DMS114 treated with DMSO at 0.1 percent for 48 hours (cell line): ENCODE measurements around the gene GPR160.

Experiments used
- DNase-seq: peaks from one replicate; lab custom pipeline; 2025; ENCODE audit not compliant: unreplicated experiment; lab: John Stamatoyannopoulos, UW

Gene GPR160

DNA sequence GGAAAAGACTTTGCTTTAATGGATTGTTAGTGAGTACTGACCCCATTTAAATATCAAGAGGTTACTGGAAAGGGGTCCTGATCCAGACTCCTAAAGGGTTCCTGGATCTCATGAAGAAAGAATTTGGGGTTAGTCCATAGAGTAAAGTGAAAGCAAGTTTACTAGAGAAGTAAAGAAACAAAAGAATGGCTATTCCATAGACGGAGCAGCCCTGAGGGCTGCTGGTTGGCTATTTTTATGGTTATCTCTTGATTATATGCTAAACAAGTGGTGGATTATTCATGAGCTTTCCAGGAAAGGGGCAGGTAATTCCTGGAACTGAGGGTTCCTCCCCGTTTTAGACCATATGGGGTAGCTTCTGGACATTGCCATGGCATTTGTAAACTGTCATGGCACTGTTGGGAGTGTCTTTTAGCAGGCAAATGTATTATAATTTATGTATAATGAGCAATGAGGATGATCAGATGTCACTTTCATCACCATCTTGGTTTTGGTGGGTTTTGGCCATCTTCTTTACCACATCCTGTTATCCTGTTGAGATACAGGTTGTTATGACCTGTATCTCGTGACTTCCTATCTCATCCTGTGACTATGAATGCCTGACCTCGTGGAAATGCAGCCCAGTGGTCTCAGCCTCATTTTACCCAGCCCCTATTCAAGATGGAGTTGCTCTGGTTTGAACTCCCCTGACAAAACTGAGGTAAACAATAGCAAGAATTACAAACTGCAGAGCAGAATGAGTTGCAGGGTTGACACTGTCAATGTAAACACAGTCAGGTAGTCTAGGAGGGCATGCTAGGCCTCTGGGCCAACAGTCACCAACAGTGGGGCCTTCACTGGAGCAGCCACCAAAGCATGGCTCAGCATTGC is 10.3 kb upstream of the GPR160 start:
- DNase-seq = no peak

DNA sequence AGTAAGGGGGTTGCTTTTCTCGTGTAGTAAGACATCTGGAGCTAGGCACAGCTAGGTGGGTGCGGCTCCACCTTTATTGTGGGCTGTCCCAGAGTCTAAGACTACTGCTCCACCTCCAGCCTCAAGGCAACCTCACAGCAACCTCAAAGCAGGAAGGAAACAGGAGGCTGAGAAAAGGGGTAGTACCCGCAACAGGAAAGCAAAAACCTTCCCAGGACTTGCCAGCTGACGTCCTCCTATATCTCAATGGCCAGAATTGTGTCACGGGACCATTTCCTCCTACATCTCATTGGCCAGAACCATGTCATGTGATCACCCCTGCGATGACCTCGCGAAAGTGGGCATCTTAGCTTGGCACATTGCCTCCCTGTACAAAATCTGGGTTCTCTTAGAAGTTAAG is 4.3 kb upstream of the GPR160 start:
- no peak for DNase-seq

DNA sequence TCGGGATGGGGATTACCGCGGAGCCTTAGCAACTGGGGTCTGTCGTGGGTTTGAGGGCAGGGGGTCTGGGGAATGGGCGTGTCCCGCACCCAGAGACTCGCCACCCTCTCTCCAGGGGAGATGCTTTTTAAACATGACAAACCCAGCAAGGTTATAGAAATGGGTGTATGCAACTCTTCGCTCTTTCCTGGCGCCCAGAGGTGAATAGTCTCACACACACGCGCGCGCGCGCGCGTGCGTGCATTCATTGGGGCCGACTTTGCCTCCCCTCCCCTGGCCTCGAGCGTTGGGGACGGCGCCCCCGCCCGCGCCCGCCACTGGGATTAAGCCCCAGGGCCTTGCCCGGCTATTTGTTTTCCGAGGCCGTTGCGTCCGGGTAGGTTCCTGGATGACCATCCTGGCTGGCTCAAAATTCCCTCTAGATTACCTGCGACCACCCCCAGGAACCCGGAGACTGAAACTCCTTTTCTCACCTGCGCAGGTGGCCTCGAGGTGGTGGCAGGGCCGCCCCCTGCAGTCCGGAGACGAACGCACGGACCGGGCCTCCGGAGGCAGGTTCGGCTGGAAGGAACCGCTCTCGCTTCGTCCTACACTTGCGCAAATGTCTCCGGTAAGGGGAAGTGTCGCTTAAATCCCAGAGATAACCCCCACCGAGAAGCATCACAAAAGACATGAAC is 777 bp downstream of the GPR160 start:
- no peak for DNase-seq

DNA sequence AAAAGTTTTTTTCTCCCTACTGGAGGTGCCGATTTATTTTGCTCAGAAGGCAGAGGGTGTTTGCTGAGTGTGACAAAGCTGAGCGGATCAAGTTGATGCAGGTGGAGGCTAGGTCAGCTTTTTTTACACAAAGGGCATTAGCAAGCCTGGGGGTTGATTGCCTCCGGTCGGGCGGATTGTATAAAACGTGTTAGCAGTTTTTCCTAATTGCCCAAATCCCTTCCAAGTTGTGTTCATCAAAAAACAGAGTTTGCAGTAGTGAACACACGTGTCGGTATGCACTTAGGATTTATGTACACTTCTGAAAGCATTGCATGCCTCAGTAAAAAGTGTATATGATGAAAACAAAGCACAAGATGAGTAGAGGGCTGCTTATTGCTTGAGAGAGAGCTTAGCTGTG is 2.6 kb downstream of the GPR160 start:
- no peak for DNase-seq

DNA sequence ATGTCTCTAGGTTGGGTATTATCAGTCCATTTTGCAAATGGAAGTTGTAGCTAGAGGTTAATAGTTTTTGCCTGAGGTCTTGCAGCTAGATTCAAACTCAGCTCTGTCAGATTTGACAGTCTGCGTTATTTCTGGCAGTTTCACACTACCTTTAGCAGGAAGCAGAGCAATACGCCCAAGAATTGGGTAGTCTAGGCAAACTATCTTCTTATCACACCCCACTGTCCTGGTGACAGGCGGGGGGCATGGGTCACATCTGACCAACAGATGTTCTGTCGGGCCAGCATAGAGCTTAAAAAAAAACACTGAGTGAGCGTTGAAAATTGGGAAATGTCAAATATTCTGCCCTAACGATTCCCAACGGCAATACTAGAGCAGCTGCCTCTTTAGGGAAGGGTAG is 5.7 kb downstream of the GPR160 start:
- DNase-seq = no peak

DNA sequence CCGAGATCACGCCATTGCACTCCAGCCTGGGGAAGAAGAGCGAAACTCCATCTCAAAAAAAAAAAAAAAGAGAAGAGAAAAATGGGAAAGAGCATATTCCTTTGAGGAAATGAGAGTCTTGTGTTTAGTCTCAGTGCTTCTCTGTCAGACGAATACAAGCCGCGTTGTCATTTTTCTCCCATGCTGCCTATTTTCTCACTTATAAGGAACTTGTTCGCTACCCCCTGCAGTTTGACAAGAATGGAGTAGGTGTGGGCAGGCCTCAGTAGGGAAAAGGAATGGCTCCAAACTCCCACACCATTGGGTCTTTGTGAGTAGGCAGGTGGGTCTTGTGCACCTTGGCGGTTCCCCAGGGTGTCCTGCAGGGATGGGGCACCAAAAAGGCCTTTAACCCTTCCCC is 6.5 kb downstream of the GPR160 start:
- no peak for DNase-seq

DNA sequence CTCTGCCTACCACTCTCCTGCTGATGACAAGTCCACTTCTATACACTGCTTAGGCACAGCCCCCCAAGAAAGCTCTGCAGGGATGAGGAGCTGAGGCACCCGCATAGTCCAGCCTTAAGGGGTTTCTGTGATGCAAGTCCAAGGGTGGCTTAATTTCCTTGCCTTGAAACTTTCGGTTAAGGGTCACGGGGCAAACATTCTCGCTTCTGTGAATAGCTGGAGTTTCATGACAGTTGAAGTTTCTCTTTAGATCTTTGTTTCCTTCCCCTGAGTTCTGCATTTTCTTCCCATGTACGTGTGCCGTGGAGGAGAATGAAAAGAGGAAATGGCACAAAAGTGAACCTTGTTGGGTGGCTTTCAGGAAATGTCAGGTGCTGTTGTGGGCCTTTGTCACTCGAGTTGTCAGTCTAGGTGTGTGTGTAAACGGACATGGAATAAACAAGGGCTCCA is 7.0 kb downstream of the GPR160 start:
- no peak for DNase-seq

DNA sequence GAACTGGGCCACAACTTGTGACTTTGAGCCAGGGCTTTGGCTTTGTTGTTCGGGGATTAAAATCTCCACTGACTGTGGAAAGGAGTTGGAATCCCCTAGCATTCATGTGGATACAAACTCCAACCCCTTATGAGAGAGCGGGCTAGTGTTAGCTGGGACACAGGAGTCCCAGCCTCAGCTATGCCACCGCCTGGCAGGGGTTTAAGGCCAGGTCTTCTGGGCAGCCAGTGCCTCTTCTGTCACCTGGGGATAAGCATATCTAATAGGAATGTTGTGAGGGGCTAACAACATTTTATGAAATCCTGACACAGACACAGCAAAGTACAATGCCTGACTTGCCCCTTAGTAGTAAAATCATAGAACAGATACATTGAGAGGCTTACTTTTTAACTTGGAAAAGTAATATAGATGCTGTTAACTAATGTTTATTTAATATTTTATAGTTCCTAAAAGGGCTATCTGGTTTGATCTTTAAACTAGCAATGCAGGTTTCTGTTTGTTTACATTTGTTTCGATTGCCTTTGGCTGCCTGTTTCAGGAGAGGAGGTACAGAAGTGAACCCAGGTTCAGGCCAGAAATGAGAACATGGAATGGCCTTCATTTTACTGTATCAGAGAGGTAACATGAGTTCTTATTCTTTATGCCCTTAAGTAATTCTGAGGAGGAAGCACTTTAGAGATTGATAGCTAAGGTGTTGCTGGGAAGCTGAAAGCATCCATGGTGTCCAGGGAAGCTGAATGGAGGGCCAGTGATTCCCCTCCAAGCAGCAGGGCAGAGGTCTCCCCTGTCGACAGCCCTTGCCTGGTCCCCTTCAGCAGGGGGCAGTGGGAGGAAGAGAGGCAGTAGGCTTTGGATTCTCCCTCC is 8.7 kb downstream of the GPR160 start:
- no peak for DNase-seq

DNA sequence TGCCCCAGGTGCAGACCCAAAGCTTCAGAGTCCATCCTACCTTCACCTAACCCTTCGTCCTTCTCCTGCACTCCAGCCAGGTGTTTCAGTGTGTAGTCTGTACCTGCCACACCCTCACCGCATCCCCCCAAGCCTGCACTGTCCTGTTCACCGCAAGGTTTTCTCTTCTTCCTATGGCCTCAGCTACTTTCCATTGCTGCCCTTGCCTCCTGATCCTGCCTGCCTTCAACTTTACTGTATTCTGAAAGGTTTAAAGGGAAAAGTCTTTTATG is 9.3 kb downstream of the GPR160 start:
- DNase-seq = no peak

DNA sequence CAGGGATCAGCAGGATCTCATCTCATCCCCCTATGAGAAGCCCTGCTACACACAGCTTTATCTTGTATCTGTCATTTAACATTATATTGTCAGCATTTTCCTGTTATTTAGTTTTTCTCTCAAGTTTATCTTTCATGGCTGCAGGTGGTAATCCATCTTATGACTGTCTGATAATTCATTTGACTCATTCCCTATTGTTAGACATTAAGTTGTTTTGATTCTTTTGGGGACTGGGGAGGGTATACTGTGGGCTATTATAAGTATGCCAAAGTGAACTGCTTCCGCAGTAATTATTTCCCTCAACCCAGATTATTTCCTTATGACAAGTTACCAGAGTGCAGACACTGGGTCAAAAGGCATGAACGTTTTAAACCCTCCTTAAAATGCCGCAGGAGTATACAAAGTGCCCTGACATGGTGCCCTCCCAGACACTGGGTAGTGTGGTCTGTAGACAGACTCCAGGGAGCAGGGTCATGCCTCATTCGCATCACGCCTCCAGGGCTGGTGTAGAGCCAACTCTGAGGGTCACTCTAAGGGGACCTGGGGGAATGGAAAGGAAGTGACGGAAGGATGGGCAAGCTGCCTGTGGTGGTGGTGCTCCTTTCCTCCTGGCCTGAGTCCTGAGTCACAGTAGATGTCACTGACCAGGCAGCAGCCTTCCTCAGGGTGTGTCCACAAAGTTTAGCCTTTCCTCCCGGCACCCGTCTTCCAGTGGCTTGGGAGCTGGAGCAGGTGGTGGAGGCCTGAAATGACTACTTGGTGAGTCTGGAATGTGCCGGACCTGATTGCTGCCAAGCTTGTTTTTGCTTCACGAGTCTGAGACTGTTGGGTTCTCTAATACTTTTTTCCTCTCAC is 11.6 kb downstream of the GPR160 start:
- DNase-seq = no peak

DNA sequence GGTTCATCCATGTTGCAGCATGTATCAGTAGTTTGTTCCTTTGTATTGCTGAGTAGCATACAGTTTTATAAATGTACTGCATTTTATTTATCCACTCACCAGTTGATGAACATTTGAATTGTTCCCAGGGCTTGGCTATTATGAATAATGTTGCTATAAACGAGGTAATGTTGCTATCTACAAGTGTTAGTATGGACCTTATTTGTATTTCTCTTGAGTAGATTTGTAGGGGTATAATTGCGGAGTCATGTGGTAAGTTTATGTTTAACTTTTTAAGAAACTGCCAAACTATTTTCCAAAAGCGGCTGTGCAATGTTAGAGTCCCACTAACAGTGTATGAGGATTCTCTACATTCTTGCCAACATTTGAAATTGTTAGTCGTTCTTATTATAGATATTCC is 13.0 kb downstream of the GPR160 start:
- DNase-seq = no peak

DNA sequence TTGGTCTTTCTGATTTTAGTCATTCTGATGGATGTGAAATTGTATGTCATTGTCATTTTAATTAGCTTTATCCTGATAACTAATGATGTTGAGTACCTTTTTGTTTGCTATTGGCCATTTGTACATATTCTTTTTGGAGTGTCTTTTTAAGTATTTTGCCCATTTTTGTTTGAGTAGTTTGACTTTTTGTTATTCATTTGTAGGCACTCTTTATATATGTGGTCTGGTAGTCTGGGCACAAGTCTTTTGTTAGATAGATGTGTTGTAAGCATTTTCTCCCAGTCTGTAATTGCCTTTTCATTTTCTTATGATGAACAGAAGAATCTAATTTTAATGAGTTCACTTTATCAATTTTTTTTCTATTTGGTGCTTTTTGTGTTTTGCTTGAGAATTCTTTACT is 14.6 kb downstream of the GPR160 start:
- no peak for DNase-seq

DNA sequence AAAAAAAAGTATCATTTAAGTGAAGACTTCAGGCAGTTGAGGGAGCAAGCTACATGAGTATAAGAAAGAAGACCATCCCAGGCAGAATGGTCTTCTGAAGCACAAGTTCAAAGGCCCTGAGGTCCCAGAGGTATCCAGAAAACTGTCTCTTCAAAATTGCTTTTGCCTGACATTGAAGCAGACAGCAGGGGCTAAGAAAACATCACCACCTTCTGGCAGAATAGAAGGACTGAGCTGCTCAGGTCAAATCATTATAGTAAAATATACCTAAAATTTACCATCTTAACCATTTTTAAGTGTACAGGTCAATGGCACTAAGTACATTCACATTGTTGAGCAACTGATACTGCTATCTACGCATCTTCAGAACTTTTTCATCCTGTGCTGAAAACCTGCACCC is 16.4 kb downstream of the GPR160 start:
- peak; percentile 21 for DNase-seq

DNA sequence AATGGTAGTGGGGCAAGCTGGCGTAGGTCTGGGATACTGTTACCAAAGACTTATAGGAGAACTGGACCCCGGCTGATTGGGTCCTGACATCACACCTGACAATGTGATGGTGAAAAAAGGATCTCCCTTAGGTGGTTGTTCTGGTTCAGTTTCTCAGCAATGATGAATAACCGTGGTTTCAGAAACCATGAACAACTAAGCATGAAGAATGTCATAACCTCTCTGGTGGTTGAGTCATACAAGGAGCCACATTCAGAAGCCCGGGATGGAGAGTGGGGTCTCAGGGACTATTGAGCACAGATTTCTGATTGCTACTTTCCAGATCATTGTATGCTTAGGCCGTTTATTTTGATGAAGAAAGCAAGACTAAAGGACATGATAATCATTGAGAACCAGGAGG is 17.4 kb downstream of the GPR160 start:
- no peak for DNase-seq

DNA sequence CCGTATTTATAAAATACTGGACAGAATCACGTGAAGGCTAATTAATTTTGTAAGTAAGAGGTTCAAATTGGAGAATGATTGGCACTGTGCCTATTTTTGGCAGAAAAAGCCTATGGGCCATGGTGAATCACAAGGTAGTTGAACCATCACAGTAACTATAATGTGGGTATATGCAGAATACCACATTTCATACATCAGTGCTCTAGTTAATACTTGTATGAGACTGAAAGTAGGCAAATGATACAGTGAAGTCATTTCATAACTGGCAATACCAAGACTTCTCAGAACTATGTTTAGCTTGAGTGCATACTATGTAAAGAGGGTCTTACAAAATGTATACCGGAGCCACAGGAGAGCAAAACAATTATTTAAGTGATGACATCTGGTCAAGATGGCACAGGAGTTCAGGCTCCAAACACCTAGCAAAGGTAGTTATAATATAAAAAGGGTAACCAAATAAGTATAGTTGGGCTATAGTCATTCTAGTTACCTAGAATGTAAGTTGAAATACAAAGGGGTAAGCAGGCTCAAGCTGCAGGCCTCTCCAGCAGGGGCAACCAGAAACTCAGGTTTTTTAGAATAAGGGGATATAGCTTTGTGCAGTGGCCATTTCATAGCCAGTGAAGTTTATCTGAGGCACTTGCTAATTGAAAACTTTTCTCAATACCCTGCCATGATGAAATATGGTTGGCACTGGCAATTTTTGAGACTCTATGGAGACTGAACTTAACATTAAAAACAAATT is 19.1 kb downstream of the GPR160 start:
- no peak for DNase-seq

DNA sequence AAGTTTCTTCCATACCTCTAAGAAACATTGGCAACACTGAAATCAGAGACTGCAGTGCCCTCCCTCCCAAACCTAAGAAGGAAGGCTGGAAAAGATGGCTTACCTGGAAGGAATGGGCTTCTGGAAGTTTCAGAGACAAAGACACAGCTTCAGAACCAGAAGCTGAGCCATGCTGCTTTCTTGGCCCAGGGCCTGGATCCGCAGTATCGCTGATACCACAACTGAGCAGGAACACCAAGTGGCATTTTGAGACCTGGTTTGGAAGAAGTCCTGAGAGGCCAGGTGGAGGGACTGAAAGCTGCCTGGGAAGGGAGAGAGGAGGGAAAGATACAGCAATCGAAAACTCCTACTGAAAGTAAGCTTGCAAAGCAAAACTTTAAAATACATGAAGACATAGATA is 19.8 kb downstream of the GPR160 start:
- no peak for DNase-seq

DNA sequence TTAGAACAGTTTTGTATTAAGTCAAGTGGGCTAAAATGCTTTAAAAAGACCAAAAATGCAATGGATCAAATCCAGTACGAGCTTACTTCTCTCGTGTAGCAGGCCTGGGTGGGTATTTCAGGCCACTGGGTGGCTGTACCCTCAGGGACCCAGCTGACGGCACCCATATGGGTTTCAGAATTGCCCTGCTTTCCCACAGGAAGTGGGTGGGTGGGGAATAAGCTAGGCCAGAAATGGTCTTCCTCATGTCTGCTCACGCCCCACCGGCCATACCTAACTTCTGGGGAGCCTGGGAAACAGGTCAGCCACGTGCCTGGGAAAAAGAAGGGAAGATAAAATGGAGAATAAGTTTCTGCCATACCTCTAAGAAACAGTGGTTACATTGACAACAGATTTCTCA is 20.3 kb downstream of the GPR160 start:
- DNase-seq = no peak

DNA sequence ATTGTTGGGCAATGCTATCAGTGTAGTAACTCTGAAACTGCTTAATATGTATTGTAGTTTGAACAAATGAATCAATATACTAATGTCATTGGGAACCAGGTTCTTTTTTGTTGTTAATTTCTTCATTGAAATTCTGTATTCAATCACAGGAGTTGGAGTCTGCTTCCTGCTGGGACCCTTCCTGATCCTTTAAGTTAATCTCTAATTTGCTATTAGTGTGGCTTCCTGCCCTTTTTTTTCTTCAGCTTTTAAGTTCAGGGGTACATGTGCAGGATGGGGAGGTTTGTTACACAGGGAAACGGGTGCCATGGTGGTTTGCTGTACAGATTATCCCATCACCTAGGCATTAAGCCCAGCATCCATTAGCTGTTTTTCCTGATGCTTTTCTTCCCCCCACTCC is 21.7 kb downstream of the GPR160 start:
- DNase-seq = no peak

DNA sequence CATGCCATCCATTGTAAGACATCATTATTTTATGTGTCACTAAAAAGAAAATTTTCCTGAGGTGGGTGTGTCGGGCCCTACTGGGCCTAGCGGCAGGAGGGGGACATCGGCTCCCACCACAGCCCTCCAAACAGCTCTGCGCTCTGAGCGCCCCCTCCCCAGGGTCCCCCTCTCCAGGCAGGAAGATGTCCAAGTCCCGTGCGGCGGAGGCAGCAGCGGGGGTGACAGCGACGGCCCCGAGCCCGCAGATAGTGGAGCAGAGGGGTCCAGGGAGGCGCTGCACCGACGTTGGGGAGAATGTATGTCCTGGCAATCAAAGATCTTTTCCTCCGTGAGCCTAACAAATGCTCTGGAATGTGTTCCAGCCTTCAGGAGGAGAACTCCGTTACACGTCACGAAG is 24.3 kb downstream of the GPR160 start:
- no peak for DNase-seq

DNA sequence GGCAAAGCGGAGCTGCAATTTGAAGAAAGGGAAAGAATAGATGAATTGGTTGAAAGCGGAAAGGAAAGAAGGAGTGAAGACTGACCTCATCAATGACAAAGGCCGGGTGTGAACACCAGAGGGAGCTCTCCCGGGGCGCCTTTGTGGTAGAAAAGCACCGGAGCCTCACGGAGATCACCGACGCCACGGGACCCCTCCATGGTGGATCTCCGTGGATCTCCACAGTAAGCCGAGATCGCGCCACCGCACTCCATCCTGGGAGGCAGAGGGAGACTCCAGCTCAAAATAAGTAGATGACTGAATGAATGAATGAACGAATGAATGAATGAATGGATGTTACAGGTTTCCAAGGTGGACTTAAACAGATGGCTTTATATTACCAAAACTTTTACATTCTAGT is 25.0 kb downstream of the GPR160 start:
- no peak for DNase-seq
